GM18508 (cell line): Measurements from ENCODE around the gene GALNT18.
"Not testable (repeated sequence)": the region's sequence is repeated elsewhere in the genome, so short reads cannot be mapped to it uniquely, and the experiment has no call there.

Source experiments
- ATAC-seq: cut with Tn5 transposase; IDR thresholded peaks from one replicate; pipeline ENCODE4 v1.9.1; 2021; ENCODE audit warnings: moderate number of reproducible peaks; ENCODE audit not compliant: insufficient read depth, unreplicated experiment

The GALNT18 gene

GRCh38 chr11:11476971-11477645 lies 144.7 kb downstream of the GALNT18 start:
- no peak for ATAC-seq

GRCh38 chr11:11476499-11476898 lies 145.3 kb downstream of the GALNT18 start:
- ATAC-seq: no peak

- ATAC-seq: no peak
These were observed 149.7 kb downstream of the GALNT18 start for GRCh38 chr11:11472106-11472505.

GRCh38 chr11:11471201-11471600 lies 150.6 kb downstream of the GALNT18 start:
- no peak for ATAC-seq

- no peak for ATAC-seq
These were observed 152.9 kb downstream of the GALNT18 start for GRCh38 chr11:11468954-11469353.

GRCh38 chr11:11467312-11467711 lies 154.5 kb downstream of the GALNT18 start:
- ATAC-seq: no peak

GRCh38 chr11:11464555-11464954 lies 157.2 kb downstream of the GALNT18 start:
- no peak for ATAC-seq

GRCh38 chr11:11463405-11463804 lies 158.4 kb downstream of the GALNT18 start:
- ATAC-seq: no peak

- ATAC-seq: no peak
These were observed 160.3 kb downstream of the GALNT18 start for GRCh38 chr11:11461473-11461872.

- ATAC-seq: no peak
These were observed 162.2 kb downstream of the GALNT18 start for GRCh38 chr11:11459578-11459977.

GRCh38 chr11:11458485-11458884 lies 163.3 kb downstream of the GALNT18 start:
- ATAC-seq: no peak

- no peak for ATAC-seq
These were observed 163.8 kb downstream of the GALNT18 start for GRCh38 chr11:11458001-11458400.

- no peak for ATAC-seq
These were observed 164.9 kb downstream of the GALNT18 start for GRCh38 chr11:11456866-11457265.

- no peak for ATAC-seq
These were observed 167.1 kb downstream of the GALNT18 start for GRCh38 chr11:11454671-11455223.

- peak; percentile 89 for ATAC-seq
These were observed 170.3 kb downstream of the GALNT18 start for GRCh38 chr11:11451501-11452005.

- ATAC-seq: no peak
These were observed 171.0 kb downstream of the GALNT18 start for GRCh38 chr11:11450744-11451362.

GRCh38 chr11:11449327-11449726 lies 172.5 kb downstream of the GALNT18 start:
- ATAC-seq: no peak

GRCh38 chr11:11448626-11449025 lies 173.2 kb downstream of the GALNT18 start:
- no peak for ATAC-seq

GRCh38 chr11:11447601-11448000 lies 174.2 kb downstream of the GALNT18 start:
- not testable (repeated sequence) for ATAC-seq

GRCh38 chr11:11446967-11447366 lies 174.8 kb downstream of the GALNT18 start:
- no peak for ATAC-seq

GRCh38 chr11:11446564-11446963 lies 175.2 kb downstream of the GALNT18 start:
- no peak for ATAC-seq
